Brain microvascular endothelial cell (primary cell): ENCODE measurements around the gene RETREG3.
"Not testable (repeated sequence)": the region's sequence is repeated elsewhere in the genome, so short reads cannot be mapped to it uniquely, and the experiment has no call there.

ENCODE experiments used
- DNase-seq: peaks from one replicate; pipeline ENCODE4 v3.0.0-alpha.2; 2020
- H3K27ac ChIP-seq: fragments of 250-450 bp; sonication (Bioruptor Pico); 2 replicates; pipeline ENCODE4 v1.5.1; 2020; ENCODE audit warnings: mild to moderate bottlenecking, moderate library complexity
- H3K27me3 ChIP-seq: fragments of 250-450 bp; sonication (Bioruptor Pico); replicated peaks from 2 replicates; pipeline ENCODE4 v1.5.1; 2020; ENCODE audit warnings: mild to moderate bottlenecking
- H3K36me3 ChIP-seq: fragments of 250-450 bp; sonication (Bioruptor Pico); replicated peaks from 2 replicates; pipeline ENCODE4 v1.5.1; 2020; ENCODE audit warnings: mild to moderate bottlenecking
- H3K4me3 ChIP-seq: 2 replicates; pipeline ENCODE4 v1.5.1; 2011; ENCODE audit warnings: low read depth, mild to moderate bottlenecking, control low read depth, low read length, moderate library complexity
- in situ Hi-C: cut with HindIII; loops from 2 replicates; pipeline ENCODE4 v1.10.0; 2017; ENCODE audit warnings: low sequenced_read_pairs, low pct_ligation_motif_present
- TF ChIP-seq, protein P1 (sequence below): IDR thresholded peaks from 2 replicates; pipeline ENCODE4 v1.5.1; 2011; ENCODE audit warnings: low read depth, mild to moderate bottlenecking, moderate library complexity, low read length, control low read depth, inconsistent platforms; ENCODE audit errors: missing control alignments

The RETREG3 gene

DNA sequence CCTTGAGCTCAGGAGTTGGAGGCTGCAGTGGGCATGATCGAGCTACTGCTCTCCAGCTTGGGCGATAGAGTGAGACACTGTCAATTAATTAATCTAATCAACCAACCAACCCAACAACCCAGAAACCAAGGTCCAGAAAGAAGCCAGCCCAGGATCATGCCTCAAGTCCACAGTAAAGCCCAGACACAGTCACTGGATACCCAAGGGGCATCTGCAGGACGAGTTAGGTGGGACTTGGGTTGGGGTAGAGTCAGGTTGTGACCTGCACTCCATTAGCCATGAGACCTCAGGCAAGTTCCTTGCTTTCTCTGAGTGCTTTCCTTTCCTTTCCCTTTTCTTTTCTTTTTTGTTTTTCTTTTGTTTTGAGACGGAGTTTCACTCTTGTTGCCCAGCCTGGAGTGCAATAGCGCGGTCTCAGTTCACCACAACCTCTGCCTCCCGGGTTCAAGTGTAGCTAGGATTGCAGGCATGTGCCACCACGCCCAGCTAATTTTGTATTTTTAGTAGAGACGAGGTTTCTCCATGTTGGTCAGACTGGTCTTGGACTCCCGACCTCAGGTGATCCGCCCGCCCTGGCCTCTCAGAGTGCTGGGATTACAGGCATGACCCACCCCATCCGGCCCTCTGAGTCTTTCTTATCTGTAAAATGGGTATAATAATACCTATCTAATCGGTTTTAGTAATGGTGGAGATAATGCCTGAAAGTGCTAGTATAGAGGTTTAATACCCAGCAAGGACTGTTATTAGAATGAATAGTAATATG lies 60.0 kb downstream of the RETREG3 start:
- Histone ChIP-seq H3K27me3 (no peaks in the 10 kb centered on the region), H3K36me3 (no peaks in the 10 kb centered on the region), H3K4me3 (no peak overlapping the region), H3K27ac (no peak overlapping the region)
- in situ Hi-C loops: no loop called here
- no peak for DNase-seq
- TF ChIP-seq, protein P1, sequence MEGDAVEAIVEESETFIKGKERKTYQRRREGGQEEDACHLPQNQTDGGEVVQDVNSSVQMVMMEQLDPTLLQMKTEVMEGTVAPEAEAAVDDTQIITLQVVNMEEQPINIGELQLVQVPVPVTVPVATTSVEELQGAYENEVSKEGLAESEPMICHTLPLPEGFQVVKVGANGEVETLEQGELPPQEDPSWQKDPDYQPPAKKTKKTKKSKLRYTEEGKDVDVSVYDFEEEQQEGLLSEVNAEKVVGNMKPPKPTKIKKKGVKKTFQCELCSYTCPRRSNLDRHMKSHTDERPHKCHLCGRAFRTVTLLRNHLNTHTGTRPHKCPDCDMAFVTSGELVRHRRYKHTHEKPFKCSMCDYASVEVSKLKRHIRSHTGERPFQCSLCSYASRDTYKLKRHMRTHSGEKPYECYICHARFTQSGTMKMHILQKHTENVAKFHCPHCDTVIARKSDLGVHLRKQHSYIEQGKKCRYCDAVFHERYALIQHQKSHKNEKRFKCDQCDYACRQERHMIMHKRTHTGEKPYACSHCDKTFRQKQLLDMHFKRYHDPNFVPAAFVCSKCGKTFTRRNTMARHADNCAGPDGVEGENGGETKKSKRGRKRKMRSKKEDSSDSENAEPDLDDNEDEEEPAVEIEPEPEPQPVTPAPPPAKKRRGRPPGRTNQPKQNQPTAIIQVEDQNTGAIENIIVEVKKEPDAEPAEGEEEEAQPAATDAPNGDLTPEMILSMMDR: no peak

DNA sequence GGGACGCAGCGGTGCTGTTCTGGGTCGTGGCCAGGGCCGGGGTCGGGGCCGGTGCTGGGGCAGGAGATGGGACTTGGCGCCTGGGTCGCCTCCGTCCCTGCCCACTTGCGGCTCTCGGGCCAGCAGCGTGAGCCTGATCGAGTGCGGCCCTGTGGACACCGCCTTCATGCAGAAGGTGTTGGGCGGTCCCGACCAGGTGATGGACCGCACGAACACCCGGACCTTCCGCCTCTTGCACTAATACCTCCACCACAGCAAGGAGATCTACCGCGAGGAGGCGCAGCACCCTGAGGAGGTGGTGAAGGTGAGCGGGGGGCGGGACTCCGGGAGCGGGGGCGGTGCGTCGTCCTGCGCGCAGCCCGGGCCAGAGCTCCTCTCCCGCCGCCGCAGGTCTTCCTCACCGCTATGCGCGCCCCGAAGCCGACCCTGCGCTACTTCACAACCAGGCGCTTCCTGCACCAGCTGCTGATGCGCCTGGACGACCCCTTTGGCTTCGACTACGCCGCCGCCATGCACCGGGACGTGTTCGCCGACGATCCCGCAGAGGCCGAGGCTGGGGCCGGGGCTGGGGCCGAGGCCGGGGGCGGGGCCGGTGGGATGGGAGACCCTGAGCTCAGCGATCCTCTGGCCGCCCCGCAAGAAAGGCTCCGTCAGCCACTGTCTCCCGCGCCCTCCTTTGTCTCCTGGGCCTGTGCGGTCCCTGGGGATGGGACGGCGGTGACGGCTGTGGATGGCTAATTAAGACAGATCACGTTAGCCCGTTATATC lies 60.9 kb downstream of the RETREG3 start:
- in situ Hi-C loops: no loop called here
- no peak overlapping the region for H3K27ac ChIP-seq
- TF ChIP-seq, protein P1: peak; percentile 57
- H3K4me3 ChIP-seq: peak overlapping the region; percentile 45
- no peaks in the 10 kb centered on the region for H3K36me3 ChIP-seq
- no peaks in the 10 kb centered on the region for H3K27me3 ChIP-seq
- no peak for DNase-seq

DNA sequence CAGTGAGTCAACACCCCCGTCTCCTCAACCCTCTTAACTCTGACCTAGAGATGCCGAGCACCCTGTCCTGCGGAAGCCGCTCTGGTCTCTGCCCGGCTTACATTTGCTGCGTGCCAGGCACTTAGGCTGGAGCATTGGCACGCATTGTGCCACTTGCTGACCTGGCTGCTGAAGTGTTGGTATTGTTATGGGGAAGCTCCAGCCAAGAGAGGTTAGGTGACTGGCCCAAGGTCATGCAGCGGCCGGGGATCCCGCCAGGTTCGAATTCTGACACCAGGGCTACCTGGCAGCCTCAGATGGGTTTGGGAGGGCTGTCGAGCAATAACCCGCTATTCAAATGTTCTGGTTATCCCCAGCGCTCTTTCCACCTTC lies 61.5 kb downstream of the RETREG3 start:
- in situ Hi-C loops: no loop called here
- no peak overlapping the region for H3K4me3 ChIP-seq
- H3K36me3 ChIP-seq: peaks cover 1% of the 10 kb centered on the region
- no peak overlapping the region for H3K27ac ChIP-seq
- no peak for DNase-seq
- H3K27me3 ChIP-seq: no peaks in the 10 kb centered on the region
- TF ChIP-seq, protein P1: no peak

DNA sequence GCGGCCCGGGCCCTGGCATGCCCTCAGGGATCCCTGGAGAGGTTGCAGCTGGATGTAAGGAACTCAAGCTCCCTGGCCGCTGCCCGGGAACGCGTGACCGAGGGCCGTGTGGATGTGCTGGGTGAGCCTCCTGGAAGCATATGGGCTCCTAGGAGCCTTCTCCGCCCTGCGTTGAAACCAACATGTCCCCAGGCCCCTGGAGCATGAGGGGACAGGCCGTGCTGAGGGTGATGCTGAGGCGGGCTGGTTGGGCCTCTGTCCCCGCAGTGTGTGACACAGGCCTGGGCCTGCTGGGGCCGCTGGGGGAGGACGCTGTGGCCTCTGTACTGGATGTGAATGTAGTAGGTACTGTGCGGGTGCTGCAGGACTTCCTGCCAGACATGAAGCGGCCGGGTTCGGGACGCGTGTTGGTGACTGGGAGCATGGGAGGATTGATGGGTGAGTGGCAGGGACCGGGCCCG lies 62.1 kb downstream of the RETREG3 start:
- no peak overlapping the region for H3K4me3 ChIP-seq
- peaks cover 2% of the 10 kb centered on the region for H3K36me3 ChIP-seq
- DNase-seq: no peak
- no peaks in the 10 kb centered on the region for H3K27me3 ChIP-seq
- TF ChIP-seq, protein P1: no peak
- no peak overlapping the region for H3K27ac ChIP-seq
- in situ Hi-C loops: no loop called here

DNA sequence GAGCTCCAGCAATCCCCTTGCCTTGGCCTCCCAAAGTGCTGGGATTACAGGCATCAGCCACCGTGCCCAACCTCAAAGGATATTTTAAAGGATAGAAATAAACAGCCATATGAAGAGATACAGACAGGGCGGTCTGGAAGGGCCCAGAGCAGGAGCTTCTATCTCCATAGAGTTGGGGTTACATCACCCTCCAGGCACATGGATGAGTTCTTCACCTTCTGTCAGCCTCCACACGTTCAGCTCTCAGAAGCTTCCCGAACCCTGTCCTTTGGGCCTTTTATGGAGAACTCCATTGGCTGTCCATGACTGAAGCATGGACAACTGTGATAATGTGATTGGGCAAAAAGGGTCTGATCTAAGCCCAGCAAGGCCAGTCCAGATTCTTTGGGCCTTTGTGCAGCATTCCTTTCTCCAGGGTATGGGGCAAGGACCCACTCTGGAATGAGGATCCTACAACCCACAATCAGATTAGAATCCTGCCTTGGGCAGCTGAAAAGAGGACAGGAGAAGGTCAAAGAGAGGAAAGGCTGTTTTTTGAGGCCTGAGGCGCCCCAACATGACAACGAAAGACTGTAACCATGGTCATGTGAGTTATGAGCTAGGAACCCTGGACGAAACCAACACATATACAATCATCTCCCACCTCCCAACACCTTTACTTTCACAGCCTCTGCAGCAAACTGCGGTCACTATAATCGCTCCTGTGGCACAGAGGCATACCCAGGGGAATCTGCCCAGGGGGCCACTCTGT lies 63.2 kb downstream of the RETREG3 start:
- in situ Hi-C loops, H3K36me3 ChIP-seq, H3K4me3 ChIP-seq, H3K27ac ChIP-seq, DNase-seq, H3K27me3 ChIP-seq: not testable (repeated sequence)

DNA sequence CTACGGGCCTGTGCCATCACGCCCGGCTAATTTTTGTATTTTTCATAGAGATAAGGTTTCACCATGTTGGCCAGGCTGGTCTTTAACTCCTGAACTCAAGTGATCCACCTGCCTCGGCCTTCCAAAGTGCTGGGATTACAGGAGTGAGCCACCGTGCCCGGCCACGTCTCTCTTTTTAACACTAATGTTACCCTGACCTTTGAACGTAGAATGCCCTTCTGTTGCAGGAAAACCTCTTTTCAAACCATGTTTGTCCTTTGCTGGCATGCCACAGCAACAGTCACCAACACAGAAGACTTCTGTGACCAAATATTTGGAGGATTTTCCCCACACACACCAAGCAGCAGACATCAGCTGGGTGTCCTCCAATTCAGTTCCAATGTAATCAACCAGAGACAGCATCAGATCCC lies 64.3 kb downstream of the RETREG3 start:
- TF ChIP-seq, protein P1: no peak
- no peaks in the 10 kb centered on the region for H3K27me3 ChIP-seq
- no peak overlapping the region for H3K27ac ChIP-seq
- H3K4me3 ChIP-seq: no peak overlapping the region
- peaks cover 2% of the 10 kb centered on the region for H3K36me3 ChIP-seq
- in situ Hi-C loops: no loop called here
- no peak for DNase-seq
